ENCODE measurements around the gene TMEM245.

Gene TMEM245

GRCh38 chr9:109119439-109120203, at the start of gene TMEM245:
Gene TMEM245 (minus strand): TSS chr9:109119947. CDS start chr9:109119913, 34 bp downstream.
- peak; percentile 98 for DNase-seq

DNA sequence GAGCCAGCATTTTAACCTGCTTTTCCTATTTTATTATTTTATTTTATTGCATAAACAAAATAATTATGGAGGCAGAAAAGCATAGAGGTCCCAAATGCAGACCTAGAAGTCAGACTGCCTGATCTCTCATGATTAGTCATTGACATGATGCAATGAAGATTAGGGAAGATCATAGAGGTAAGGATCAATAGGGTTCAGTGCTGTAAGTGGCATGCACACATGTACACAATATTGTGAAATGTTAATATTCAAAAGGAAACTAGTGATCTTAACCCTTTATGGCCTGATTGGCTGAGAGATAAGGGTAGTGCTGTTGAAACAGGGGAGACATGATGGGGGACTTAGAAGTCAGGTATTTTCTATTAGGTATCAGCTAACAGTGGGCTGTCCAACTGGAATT, 48.4 kb upstream of the TMEM245 start:
- DNase-seq = no peak

- no peak for DNase-seq
Measured at GRCh38 chr9:109167716-109168115, 48.0 kb upstream of the TMEM245 start.

DNA sequence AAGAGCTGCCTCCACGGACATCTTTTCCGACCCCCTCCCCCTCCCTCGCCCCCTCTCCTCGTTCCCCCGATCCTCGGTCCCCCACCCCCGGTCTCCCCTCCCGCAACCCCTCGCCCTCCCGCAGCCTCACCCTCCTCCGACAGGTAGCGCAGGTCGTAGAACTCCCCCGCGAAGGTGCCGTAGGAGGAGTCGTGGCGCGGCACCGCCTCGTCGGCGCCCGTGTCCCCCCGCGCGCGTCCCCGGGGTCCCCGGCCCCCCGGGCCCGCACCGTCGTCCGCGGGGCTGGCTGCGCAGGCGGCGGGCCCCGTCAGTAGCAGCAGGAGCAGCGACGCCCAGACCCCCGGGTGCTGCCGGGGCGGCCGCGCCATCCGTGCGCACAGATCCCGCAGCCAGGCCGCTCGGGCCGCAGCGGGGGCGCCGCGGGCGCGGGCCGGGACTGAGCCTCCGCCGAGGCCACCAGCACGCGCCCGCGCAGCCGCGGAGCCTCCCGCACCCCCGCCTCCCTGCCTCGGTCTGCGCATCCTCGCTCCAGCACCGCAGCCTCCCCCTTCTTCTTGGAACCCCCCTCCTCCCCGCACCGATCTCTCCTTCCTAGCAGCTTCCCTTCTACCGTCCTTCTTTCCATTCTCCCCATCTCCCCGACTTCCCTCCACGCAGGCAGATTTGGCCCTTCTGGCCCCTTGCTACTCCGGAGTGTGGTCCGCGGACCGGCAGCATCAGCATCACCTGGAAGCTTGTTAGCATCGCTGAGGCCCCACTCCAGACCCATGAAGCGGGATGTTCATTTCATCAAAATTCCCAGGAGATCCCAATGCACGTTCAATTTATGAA, 47.2 kb upstream of the TMEM245 start, which contains the start of gene FRRS1L:
Gene FRRS1L, minus strand, starts transcription at position 479 of the 831 bp plus-strand sequence. Its CDS starts 111 bp downstream, at position 368.
- DNase-seq = no peak

GRCh38 chr9:109166171-109166770, 46.5 kb upstream of the TMEM245 start:
- DNase-seq = no peak

GRCh38 chr9:109164042-109164441, 44.3 kb upstream of the TMEM245 start:
- DNase-seq = no peak

- no peak for DNase-seq
Measured at GRCh38 chr9:109163194-109163593, 43.4 kb upstream of the TMEM245 start.

- DNase-seq = no peak
Measured at GRCh38 chr9:109162677-109163076, 42.9 kb upstream of the TMEM245 start.

- DNase-seq = no peak
Measured at GRCh38 chr9:109161471-109161870, 41.7 kb upstream of the TMEM245 start.

DNA sequence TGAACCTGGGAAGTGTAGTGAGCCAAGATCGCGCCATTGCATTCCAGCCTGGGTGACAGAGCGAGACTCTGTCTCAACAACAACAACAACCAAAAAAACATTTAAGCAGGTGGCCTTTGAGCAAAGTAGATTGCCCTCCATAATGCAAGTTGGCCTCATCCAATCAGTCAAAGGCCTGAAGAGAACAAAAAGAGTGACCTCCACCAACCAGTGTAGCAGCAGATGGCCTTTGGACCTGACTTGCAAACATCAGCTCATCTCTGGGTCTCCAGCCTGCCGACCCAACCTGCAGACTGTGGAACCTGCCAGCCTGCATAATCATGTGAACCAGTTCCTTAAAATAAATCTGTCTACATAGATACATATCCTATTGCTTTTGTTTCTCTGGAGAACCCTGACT, 39.8 kb upstream of the TMEM245 start:
- DNase-seq = no peak

- no peak for DNase-seq
Measured at GRCh38 chr9:109158651-109159050, 38.9 kb upstream of the TMEM245 start.

- no peak for DNase-seq
Measured at GRCh38 chr9:109156708-109157107, 37.0 kb upstream of the TMEM245 start.

- no peak for DNase-seq
Measured at GRCh38 chr9:109150925-109151545, 31.3 kb upstream of the TMEM245 start.

DNA sequence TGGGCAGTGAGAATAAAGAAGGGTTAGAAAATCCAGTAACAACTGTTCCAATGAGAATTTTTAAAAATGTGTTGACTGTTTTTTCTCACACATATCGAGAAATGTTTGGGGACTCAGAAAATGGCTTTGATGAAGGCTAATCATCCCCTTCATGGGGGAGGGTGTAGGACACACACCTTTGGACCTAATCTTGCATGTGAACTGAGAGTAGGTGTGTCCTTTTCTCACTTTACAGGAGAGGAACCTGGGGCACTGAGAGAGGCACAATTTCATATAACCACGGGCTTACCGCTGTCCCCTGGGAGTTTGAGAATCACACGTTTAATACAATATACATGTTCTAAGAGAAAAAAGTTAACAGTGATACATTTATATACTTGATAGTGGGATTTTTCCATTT, 30.0 kb upstream of the TMEM245 start:
- no peak for DNase-seq

DNA sequence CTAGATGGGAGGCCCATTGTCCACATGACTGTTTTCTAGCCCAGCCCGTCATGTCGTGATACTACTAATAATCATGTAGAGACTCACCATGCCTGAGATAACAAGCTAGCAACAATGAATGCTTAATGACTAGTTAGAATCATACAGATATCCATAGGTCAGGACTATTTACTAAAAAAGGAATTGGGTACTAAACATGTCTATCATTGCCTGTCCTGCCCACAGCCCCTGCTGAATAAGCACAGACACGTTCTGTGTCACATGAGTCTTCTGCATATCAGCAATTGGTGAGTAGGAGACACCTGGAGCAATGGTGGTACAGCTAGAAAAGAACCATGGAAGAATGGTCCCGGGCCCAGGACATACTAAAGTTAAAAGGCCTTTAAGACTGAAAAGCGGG, 29.3 kb upstream of the TMEM245 start:
- no peak for DNase-seq

GRCh38 chr9:109145051-109145450, 25.3 kb upstream of the TMEM245 start:
- no peak for DNase-seq

GRCh38 chr9:109143881-109144562, 24.3 kb upstream of the TMEM245 start:
- no peak for DNase-seq

DNA sequence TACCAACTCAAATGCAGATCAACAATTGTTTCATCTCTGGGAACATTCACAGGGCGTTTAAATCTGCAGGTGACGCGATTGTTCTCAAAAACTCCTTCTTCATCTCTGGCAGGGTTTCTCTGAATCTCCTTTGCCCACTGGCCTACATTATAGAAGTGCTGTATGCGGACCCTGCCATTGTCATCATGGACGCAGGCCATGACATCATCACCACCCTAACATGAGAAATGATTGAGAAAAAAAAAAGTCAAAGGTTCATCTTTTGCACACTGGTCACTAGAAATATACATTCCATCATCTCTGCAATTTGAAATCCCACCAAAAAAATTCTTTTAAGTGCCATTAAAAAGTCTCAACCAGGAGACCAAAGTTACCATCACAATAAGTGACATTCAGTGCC, 21.6 kb upstream of the TMEM245 start:
- no peak for DNase-seq

GRCh38 chr9:109139851-109140250, 20.1 kb upstream of the TMEM245 start:
- no peak for DNase-seq

DNA sequence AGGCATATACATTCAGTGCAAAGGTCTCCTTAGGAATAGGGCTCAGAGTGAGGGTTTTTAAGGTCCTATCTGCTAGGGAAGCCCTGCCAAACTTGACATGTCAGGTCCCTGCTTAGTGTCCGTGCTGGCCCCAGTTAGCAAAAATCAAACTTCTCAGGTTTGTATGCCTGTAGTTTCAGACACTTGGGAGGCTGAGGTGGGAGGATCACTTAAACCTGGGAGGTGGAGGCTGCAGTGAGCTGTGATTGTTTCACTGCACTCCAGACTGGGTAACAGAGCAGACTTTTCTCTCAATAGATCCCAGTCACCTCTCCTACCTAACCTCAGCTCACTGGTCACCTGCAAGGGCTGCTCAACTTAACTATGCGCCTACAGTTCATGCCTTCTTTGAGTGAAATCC, 18.7 kb upstream of the TMEM245 start:
- DNase-seq = no peak

- DNase-seq = no peak
Measured at GRCh38 chr9:109134167-109134578, 14.4 kb upstream of the TMEM245 start.

DNA sequence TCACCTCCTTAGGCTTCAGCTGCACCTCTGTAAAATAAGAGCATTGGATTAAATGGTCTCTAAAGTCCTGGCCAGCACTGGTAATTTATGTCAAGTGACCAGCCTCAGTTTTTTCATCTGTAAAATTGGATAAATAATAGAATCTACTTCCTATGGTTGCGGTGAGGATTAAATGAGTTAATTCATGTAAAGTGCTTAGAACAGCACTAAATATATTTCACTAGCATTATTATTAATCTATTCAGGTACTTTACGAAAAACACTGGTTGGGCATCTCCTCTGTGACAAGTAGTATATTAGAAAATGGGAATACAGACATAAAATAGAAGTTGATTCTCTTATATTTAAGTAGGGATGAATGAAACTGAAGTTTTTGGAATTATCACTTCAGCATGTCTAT, 13.8 kb upstream of the TMEM245 start:
- DNase-seq = no peak
